ENCODE measurements around the gene STX18.

- TF ChIP-seq CTCF (IDR thresholded peaks at IDR 0.05) (no peak), POLR2AphosphoS5 (IDR thresholded peaks at IDR 0.05) (no peak)
Observed at GRCh38 chr4:4582653-4583052, 40.8 kb upstream of the STX18 start.

Measured in prostate gland (tissue), 2 donors.